C1 segment of cervical spinal cord (tissue), 14 donors: ENCODE results near the gene SLC8A2.

Source experiments
- DNase-seq, 14 donors: peaks; one replicate each; lab custom pipeline; 2025; lab: John Stamatoyannopoulos, UW

SLC8A2 gene

DNA sequence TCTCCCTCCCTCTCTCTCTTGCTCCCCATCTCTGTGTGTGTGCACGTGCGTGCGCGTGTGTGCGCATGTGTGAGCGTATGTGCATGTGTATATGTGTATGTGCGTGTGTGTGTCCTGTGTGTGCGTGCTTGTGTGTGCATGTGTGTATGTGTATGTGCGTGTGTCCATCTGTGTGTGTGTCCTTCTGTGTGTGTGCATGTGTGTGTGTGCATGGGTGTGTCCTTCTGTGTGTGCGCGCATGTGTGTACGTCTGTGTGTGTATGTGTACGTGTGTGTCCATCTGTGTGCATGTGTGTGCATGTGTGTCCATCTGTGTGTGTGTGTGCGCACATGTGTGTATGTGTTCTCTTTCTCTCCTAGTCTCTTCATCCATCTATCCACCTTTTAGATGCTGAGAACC is 12.2 kb downstream of the SLC8A2 start:
- no peak for DNase-seq

DNA sequence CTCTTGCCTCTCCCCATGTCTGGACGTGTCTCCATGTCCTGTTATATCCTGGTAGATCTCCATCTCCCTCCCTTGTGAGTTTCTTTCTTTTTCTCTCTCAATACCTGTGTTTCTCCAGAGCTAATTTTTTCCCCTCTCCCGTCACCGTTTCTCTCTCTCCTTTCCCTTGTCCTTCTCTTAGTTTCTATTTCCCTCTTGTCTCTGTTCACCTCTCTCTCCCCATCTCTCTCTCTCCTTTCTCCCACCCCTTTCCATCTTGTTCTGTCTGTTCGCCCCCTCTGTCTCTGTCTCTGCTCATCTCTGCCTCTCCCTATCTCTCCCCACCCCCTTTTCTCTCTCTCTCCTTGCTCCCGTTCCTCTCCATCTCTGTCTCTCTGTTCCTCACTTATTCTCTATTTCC is 13.0 kb downstream of the SLC8A2 start:
- no peak for DNase-seq

DNA sequence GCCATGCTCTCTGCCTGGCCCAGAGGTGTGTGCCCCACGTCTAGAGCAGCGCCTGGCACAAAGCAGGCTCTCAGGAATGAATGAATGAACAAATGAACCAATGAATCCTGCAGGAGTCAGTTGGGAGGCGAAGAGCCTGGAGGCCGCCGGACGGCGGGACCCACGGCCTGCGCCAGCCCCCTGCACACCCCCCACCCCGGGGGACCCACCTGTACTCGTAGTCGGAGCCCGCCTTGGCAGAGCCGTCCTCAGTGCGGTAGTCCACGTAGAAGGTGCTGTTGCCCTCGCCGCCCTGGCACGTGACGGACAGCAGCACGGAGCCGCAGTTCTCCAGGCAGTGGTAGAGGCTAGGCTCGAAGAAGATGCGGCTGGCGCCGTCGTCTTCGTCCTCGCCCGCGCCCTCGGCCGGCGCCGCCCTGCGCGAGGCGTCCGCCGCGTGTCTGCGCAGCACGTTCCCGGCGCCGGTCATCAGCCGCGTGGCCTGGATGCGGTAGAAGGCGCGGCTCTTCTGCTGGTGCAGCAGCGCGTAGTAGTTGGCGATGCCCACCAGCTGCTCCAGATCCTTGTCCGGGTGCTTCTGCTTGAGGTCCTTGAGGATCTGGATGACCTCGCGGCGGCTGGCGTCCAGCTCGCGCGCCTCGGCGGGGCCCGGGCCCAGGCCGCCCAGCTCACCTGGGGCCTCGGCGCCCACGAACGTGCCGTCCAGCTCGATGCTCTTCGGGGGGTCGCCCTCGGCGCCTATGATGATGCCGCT is 14.8 kb downstream of the SLC8A2 start:
- no peak for DNase-seq

DNA sequence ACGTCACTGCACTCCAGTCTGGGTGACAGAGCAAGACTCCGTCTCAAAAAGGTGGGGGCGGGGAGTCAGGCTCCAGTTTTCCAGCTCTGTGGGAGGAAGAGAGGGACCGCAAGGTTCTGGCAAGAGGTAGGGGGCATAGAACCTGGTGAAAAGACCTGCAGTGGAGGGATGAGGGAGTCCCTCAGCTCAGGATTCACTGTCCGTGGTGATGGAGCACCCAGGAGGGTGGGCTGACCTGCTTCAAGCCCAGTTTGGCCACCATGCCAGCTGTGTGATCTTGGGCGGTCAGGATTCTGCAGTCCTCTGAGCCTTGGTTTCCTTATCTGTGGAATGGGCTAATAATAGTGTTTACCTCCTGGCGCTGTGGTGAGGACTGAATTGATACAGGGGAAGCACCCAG is 21.2 kb downstream of the SLC8A2 start:
- DNase-seq, result no peak

DNA sequence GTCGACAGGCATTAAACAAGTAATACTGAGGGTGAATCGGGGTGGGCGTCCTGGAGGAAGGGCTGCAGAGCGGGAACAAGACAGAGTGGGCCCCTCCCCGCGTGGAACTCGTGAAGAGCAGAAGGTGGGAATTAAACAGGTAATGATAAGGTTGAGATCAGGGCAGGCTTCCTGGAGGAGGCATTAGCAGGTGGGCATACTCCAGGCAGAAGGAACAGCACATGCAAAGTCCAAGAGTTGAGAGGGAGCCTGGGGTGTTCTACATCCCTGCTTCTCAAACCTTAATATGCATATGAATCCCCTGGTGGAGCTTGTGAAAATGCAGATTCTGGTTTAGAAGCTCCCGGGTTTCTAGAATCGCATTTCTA is 23.3 kb downstream of the SLC8A2 start:
- DNase-seq, result no peak

DNA sequence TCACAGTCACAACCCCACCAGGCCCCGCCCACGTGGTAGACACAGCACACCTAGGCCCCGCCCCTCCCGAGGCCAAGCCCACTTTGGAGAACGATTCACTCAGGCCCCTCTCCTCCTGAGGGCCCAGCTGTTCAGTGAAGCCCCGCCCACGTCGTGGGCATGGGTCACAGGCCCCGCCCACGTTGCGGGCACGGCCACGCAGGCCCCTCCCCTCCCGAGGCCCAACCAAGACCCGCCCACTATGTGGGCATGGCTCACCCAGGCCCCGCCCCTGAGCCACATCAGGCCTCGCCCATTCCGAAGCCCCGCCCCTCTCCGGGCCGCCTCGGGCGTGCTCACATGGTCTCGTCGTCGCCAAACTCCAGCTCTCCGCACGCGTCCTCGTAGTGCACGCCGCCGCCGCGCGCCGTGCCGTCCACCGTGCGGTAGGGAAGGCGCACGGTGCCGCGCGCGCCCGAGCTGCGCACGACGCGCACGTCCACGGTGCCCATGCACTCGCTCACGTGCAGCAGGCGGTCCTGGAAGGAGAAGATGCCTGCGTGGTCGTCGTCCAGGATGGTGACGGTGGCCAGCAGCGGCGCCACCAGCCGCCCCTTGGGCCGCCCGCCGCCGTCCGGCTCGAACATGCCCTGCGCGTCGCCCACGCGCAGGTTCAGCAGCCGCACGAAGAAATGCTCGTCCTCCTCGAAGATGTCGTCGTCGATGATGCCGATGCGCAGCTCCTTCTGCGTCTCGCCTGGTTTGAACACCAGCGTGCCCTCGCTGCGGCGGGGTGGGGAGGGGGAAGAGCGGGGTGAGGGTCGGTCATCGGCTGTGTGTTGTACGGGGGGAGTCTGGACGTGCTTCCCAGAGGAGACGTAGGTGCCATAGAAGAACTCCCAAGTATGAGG is 24.0 kb downstream of the SLC8A2 start:
- DNase-seq, result peak in 8 of 14 donors; percentile 4 to 52 (median 27)

DNA sequence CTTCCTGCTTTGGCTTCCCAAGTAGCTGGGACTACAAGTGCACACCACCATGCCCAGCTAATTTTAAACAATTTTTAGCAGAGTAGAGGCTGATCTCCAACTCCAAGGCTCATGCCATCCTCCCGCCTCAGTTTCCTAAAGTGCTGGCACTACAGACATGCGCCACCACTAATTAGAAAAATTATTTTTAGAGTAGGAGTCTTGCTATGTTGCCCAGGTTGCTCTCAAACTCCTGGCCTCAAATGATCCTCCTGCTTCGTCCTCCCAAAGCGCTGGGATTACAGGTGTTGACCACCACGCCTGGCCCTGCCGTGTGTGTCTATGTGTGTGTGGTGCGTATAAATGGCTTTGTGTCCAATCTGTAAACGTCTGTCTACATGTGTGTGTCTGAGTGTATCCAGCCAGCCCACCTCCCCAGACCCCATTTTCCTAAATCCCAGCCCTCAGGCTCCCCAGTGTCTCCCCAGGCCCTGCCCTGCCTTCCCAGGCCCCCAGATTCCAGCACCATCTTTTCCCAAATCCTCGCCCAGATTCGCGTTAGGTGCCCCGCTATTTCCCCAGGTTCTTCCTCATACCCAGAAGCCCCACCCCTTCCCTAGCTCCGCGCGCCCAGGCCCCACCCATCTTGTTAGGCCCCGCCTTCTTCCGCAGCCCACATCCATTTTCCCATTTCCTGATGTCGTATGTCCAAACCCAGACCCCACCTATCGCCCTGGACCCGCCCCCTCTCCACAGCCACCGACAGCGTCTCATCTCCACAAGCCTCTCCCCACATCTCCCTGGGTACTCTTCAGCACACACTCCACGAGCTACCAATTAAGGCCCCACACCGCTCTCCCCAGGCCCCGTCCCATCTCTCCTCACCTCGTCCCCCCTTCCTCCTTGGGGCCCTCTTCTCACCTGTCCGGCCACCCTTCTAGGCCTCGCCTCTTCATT is 24.9 kb downstream of the SLC8A2 start:
- peak in 1 of 14 donors; percentile 73 for DNase-seq

DNA sequence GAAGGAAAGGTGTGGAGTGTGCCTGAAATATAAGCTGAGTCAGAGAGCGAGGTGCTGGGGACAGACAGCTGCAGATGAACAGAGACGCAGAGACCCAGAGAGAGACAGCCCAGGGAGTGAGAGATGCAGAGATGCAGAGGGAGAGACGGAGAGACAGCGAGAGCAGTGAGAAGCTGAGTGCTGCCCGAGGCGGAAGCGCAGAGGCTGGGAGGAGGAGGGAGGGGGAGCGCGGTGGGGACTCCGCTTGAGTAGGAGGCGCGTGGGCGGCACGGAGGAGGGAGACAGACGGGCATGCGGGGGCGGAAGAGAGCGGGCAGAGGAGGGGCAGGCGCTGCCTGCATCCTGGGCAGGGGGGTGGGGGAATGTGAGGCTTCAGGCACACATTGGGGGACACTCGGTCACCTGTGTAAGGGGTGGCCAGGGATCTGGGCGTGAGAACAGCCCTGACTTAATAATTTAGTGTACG is 25.7 kb downstream of the SLC8A2 start:
- peak in 7 of 14 donors; percentile 3 to 92 (median 15) for DNase-seq

DNA sequence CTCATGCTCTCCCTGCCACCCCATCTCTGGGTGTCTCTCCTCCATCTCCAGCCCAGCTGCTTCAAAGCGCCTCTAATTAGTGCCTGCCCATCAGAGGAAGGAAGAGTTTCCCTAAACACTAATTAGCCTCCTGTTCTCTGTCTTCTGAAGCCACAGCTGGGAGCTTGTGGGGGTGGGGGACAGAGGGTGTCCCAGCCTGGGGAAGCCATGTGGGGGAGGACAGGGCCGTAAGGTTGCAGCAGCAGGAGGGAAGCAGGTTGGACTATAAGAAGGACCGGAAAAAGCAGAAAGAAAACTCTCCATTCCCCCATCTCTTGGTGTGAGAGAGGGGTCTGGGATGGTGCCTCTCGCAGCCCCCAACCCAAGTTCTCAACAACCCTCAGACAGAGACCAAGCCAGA is 26.2 kb downstream of the SLC8A2 start:
- no peak for DNase-seq

DNA sequence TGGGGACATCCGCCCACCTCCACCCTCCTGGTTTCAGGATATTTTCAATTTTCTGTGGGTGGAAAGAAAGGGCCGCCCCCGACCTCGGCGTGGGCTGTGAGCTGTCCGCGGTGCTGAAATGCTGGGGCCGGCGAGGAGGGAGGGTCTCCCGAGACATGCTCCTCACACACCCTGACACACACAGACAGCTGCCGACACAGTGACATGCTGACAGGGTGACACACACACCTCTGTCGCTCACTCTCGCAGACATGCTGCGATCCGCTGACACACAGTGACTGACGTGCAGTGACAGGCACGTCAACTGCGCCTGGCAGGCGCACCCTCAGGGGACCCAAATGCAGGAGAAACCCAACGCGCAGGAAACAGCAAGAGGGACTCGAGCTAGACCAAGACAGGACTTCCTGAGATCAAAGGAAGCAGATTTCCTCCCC is 27.3 kb downstream of the SLC8A2 start:
- DNase-seq, result no peak

DNA sequence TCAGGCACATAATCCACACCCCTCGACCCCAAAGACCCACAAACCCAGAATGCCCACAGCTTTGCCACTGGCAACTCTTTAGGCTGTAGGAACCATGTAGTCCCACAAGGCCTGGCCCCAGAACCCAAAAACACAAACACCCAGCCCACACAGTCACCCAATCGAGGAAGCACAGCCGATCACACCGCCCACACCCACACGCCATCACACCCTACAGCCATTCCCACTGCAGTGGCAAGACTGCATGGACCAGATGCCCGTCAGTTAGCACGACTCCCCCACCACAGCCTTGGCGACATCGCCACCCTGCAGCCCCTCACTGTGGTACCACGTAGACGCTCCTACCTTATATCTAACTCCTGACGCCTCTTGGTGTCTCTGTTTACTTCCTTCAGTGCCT is 28.4 kb downstream of the SLC8A2 start:
- no peak for DNase-seq

DNA sequence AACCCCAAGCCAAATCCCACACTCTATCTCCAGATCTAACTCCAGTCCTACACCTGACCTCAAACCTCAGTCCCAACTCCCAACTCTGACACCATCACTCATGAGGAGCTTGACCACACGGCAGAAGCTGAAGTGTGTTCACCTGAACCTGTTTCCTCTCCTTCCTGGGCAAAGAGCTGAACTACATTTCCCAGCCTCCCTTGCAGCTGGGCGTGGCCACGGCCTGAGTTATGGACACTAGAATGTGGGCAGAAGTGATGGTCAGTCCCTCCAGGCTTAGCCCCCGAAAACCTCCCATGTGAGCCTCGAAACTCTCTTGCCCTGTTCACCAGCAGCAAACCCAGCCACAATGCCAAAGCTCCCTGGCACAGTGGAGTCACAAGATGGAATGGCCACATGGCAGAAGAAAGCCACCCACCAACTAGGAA is 32.9 kb downstream of the SLC8A2 start:
- no peak for DNase-seq

DNA sequence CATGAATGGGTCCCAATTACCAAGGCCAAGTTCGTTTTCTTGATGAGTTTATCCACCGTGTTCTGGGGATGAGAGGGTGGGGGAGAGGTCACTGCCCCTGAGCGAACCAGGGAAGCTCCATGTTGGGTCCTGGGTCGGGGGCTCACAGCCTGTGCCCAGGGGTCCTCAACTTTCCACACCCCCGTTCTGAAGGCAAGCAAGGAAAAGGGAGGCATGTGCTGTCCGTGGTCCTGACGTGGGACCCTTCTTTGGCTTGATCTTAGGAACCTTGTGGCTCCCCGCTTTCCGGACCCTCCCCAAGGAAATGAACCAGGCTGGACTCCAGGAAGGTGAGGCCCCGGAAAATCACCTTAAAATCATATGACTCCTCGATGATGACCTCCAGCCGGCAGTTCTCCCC is 34.2 kb downstream of the SLC8A2 start:
- no peak for DNase-seq

DNA sequence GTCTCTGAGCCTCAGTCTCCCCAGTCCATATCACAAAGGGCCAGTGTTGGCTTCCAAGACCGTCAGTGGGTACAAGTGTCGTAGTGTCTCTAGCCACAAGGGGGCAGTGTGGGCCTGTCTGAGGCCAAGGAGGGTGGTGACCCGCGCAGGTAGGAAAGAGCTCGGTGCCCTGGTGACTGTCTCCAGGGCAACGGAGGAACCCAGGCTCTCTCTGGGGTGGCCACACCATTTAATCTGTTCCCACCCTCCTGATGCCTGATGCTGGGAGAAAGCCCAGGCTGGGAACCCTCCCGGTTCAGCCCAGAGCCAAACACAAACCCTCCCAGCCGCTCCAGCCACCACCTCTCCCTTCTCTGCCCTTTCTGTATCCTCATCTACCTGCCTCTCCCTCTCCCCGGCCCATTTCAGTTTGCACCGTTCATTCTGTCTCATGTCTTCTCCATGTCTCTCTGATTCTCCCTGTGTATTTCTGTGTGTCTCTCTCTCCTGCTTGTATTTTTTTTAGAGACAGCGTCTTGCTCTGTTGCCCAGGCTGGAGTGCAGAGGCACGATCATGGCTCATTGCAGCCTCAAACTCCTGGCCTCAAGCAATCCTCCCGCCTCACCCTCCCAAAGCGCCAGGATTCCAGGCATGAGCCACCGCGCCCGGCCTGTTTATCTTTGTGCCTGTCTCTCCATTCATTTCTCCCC is 34.8 kb downstream of the SLC8A2 start:
- DNase-seq, result peak in 13 of 14 donors; percentile 3 to 88 (median 57)

DNA sequence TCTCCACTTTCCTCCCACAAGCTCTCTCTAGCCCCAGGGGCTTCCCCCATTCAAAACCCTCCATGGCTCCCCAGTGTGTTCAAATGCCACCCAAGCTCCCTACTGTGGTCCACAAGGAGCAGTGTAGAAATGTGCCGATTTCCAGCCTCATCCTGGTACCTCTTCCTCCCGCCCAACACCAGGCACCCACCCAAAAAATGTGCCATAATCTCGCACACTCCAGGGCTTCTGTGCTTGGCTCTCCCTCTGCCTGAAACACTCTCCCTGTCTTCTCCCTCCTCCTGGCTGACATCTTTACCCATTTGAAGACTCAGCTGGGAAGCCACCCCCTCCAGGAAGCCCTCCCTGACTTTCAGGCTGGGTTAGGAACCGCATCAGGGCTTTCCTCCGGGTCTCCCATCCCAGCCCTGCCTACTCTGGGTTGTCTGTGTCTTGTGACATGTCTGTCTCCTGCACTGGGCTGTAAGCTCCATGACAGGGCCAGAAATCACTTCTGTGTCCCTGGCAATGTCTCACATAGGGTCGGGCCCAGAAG is 35.7 kb downstream of the SLC8A2 start:
- DNase-seq, result no peak

DNA sequence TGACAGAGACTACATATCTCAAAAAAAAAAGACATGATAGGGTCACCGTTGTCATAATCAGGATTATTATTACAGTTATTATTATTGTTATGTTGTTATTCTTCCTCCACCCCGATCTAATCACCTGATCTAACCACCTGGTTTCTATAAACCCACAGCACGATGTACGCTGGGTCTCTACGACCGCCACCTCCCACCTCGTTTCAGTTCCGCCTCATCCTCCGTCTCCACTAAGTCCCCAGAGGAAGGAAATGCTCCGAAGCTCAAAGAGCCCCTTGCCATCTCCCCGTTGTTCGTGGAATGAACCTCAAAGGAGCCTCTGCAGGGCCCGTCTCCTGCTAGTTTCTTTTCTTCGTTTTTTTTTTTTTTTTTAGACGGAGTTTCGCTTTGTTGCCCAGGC is 36.5 kb downstream of the SLC8A2 start:
- no peak for DNase-seq

DNA sequence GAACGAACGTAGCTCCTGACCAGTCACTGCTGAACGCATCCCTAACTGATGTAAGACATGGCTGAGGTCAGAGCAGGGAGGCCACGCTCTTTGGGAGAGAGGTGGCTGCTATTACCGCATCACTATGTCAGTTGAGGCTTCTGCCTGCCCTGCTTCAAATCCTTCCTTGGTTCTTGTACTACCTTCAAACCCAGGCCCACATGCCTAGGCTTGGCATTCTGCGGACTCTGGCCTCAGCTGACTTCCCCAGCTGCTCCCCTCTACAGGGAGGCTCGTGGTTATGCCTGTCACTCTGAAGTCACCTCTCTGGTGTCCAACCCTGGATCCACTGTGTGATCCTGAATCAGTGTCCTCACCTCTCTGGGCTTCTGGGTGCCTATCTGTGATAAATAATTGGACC is 37.6 kb downstream of the SLC8A2 start:
- DNase-seq, result no peak

DNA sequence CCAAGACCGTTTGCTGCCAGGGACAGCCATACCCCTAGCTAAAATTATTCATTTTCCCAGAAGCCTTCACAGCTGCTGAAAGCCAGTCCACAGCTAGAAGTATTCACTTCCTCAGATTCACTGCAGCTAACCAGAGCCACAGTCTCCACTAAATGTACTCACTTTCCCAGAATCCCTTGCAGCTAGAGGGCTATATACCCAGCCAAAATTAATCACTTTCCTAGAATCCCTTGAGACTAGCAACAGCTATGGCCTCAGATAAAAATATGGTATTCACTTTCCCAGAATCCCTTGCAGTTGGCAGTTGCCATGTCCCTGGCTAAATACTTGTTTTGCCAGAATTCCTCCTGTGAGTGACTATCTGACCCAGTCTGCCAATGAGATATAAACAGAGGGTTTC is 38.6 kb downstream of the SLC8A2 start:
- no peak for DNase-seq

DNA sequence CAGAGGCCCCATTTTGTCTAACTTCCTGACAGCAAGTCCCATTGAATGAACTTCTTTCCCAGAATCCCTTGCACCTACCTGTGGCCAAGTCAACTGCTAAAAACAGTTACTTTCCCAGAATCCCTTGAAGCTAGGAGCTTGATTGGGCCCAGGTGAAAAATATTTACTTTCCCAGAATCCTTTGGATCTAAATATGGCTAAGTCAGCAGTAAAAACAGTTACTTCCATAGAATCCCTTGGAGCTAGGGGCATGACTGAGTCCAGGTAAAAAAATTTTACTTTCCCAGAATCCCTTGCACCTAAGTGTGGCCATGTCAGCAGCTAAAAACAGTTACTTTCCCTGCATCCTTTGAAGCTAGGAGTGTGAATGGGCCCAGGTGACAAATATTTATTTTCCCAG is 39.2 kb downstream of the SLC8A2 start:
- no peak for DNase-seq

DNA sequence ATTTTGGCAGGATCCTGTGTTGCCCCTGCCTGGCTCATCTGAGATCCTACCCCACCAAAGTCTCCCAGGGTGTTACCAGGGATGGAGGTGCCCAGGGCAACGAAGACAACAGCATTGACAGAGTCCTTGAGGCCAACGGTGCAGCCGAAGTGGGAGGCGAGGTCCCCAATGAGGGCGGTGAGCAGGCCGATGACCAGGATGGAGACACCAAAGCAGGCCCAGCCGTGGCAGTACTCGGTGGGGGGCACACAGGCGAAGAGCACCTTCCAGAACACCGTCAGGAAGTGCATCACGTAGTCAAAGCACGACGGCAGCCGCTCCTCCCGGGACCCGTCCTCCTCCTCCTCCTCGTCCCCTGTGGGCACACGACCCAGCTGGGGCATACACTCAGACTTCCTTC is 39.6 kb downstream of the SLC8A2 start:
- no peak for DNase-seq
